ENCODE results near the gene AKT1S1.

DNA sequence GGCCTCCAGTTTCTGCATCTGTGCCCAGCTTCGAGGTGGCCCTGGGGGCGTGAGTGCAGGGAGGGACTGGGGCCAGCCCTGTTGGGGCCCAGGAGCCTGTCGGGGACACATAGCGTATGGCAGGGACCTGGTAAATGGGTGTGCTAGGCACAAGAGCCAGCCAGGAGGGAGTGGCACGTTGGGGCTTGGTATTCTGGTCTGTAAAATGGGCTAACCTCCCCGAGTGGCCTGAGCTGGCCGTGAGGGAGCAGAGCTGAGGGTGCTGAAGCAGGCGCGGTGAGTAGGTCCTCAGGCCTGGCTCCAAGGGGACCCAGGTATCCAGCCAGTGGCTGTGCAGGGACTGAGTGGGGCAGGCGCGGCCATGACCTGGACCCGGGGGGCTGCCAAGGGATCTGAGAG is 21.9 kb downstream of the AKT1S1 start:
- no peak for TF ChIP-seq ZNF232 (CRISPR knock-in tag; IDR thresholded peaks at IDR 0.05; ENCODE audit: borderline replicate concordance)
- TF ChIP-seq SP1 (IDR thresholded peaks at IDR 0.05): no peak
- TF ChIP-seq SP1 (CRISPR knock-in tag; IDR thresholded peaks at IDR 0.05): no peak
- TF ChIP-seq HDAC1 (CRISPR knock-in tag; IDR thresholded peaks at IDR 0.05): no peak
- TF ChIP-seq RFX3 (CRISPR knock-in tag; IDR thresholded peaks at IDR 0.05): no peak
- TF ChIP-seq, protein P1, sequence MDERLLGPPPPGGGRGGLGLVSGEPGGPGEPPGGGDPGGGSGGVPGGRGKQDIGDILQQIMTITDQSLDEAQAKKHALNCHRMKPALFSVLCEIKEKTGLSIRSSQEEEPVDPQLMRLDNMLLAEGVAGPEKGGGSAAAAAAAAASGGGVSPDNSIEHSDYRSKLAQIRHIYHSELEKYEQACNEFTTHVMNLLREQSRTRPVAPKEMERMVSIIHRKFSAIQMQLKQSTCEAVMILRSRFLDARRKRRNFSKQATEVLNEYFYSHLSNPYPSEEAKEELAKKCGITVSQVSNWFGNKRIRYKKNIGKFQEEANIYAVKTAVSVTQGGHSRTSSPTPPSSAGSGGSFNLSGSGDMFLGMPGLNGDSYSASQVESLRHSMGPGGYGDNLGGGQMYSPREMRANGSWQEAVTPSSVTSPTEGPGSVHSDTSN (CRISPR knock-in tag; IDR thresholded peaks at IDR 0.05): no peak
- no peak for TF ChIP-seq KDM1A (CRISPR knock-in tag; IDR thresholded peaks at IDR 0.05)
